EL (cell line): Measurements from ENCODE around the gene POLD4.

Experiments
- DNase-seq: peaks from one replicate; pipeline ENCODE4 v3.0.0-alpha.2; 2016

POLD4 gene

GRCh38 chr11:67314218-67314617 lies 39.1 kb downstream of the POLD4 start:
- no peak for DNase-seq

DNA sequence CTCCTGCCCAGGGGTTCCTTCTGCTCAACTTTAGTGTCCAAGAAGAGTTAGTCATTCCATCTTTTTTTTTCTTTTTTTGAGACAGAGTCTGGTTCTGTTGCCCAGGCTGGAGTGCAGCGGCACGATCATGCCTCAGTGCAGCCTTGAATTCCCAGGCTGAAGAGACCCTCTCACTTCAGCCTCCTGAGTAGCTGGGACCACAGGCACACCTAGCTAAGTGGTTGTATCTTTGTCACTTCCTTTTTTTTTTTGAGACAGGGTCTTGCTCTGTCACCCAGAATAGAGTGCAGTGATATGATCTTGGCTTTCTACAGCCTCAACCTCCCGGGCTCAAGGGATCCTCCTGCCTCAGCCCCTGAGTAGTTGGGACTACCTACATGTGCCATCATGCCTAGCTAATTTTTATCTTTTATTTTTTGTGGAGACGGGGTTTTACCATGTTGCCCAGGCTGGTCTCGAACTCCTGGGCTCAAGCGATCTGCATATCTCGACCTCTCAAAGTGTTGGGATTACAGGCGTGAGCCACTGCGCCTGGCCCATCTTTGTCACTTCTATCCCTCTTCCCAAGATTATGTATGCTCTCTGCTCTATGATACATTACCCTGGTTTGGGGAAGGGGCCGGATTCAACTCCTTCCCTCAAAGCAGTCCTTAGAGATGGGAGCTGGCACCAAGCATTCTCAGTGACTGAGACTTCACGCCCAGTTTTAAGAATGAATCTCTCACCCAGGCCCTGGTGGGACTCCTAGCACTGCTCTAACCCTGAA lies 40.0 kb downstream of the POLD4 start:
- no peak for DNase-seq

DNA sequence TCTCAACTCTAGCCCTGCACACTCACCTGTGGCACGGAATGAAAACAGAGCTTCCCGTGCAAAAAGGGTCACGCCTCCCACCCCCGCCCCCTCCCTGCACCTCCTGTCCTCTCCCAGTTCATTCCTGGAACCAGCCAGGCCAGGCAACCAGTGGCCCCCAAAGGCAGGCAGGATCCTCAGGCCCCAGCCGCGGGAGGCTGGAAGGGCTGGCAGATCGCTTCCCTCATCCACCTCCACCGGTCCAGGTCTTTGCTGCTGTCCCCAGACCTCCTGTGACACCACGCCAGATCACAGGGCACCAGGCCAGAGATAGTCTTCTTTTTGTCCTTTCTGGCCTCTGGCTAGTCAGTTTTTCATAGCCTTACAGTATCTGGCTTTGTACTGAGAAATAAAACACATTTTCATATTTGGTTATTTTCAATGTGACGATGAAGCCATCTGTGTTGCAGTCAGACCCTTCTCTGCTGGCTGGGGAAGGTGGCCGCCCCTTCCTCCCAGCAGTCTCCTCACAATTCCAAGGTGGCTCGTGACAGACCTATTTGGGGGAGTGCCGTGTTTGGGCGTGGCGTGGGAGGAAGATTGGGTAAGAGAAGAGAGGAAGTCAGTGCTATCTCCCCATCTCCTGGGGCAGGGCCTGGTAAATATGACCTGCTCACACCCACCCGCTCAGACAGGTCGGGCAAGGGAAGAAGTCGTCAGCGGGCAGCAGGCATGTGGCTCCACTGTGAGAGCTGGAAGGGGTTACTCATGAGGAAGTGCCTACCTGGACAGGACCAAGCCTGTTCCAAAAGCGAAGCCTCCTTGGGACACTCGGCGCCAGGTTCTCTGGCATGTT lies 40.9 kb downstream of the POLD4 start:
- no peak for DNase-seq

GRCh38 chr11:67311556-67312082 lies 41.7 kb downstream of the POLD4 start:
- no peak for DNase-seq

DNA sequence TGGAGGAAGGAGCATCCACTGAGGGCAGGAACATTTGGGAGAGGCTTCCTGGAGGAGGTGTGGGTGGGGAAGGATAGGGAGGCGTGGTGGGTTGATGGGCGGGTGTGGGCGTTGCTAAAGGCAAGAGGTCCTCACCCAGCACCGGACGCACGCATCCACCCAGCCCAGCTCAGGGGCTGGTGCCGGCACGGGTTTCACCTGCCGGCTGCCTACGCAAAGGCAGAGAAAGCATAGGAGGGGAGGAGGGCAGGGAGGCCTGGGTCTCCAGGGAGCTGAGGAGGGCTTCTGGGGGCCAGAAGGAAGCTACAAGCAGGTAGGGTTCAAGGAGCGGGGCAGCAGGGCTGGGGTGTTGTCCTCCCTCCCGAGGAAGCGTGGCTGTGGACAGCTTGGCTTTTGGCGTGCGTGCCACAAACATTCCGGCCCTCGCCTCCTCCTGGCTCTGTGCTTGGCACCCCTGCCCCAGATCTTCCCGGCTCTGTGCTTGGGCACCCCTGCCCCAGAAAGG lies 42.2 kb downstream of the POLD4 start:
- no peak for DNase-seq

DNA sequence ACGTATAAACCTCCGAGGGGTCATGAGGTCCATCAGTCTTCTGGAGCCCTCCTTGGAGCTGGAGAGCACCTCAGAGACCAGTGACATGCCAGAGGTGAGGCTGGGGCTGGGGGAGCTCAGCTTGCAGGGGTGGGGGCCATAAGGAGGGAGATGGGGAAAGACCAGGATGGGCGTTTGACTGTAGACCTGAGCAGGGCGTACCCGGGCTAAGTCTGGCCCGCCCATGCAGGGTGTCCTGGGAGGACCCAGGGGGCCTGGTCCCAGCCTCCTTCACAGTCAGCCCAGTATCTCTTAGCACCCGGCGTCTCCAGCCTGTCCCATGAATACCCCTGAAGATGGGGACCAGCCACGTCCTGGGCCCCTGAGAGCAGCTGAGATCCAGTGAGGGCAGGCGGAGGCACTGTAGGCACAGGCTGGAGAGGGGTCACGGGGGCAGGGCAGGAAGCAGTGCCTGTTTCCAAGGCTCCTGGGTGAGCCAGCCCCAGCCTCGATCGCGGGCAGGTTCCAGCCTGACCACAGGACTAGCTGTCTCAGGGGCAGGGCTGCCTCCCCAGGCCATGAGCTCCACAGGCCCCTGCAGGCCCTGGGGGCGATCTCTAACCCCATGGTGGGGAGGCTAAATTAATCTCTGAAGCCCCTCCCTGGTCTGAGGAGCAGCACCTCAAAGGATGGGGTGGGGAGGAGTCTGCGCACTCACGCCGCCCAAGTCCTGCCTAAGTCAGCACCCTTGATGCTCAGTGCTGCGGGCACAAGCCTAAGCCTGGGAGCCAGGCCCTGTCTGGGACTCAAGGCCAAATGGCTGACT lies 42.9 kb downstream of the POLD4 start:
- no peak for DNase-seq

- no peak for DNase-seq
Measured at GRCh38 chr11:67309661-67310061, 43.7 kb downstream of the POLD4 start.

GRCh38 chr11:67309166-67309565 lies 44.2 kb downstream of the POLD4 start:
- no peak for DNase-seq

- no peak for DNase-seq
Measured at GRCh38 chr11:67308031-67308866, 45.1 kb downstream of the POLD4 start.

DNA sequence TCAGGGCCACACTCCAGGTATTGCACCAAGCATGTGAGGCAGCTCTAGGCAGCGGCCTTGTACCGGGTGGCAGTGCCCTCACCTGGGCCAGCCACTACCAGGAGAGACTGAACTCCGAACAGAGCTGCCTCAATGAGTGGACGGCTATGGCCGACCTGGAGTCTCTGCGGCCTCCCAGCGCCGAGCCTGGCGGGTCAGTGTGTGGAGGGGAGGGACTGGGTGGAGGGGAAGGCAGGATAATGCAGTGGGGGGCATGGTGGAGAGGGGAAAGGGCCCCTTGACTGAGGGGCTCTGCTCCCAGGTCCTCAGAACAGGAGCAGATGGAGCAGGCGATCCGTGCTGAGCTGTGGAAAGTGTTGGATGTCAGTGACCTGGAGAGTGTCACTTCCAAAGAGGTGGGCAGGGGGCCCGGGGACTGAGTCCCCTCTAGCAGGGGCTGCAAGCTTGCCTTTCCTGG lies 45.8 kb downstream of the POLD4 start:
- no peak for DNase-seq

DNA sequence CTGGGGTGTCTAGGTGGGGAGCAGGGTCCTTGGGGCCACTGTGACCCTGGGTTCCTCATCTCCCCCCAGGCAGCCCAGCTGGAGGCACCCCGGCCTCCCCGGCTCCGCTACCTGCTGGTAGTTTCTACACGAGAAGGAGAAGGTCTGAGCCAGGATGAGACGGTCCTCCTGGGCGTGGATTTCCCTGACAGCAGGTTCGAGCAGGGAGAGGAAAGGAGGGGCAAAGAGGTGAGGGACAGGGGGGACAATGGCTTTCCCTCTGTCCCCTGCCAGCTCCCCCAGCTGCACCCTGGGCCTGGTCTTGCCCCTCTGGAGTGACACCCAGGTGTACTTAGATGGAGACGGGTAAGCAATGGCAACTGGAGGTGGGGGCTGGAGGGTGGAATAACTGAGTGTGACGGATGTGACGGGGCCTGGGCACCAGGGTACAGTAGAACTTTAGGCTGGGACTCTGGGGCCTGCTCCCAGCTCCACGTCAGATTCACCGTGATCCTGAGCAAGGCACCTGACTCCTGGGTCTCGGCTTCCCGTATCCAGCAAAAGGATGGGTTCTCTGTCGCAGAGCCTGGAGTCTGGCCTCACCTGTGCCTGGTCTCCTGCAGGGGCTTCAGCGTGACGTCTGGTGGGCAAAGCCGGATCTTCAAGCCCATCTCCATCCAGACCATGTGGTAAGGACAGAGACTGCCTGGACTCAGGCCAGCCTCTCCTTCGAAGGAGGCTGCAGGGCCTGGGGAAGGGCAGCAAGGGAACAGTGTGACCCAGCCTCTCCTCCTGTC lies 46.4 kb downstream of the POLD4 start:
- no peak for DNase-seq

DNA sequence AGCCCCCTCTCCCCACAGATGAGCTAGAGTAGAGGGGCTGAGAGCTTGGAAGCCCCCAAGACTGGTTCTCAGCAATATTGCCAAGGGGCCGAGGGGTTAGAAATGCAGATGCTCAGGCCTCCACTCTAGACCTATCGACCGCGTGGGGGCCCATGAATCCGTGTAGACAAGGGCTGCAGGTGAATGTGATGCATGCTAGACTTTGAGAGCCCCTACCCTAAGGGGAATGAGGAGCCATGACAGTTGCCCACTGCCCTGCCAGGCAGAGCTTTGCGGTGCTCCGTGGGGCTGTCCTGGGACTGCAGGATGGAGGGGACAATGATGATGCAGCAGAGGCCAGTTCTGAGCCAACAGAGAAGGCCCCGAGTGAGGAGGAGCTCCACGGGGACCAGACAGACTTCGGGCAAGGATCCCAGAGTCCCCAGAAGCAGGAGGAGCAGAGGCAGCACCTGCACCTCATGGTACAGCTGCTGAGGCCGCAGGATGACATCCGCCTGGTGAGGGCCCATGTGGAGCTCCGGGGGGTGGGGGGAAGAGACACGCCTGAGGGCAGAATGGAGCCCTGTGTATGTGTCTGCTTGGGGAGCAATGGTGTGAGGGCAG lies 48.7 kb downstream of the POLD4 start:
- no peak for DNase-seq

DNA sequence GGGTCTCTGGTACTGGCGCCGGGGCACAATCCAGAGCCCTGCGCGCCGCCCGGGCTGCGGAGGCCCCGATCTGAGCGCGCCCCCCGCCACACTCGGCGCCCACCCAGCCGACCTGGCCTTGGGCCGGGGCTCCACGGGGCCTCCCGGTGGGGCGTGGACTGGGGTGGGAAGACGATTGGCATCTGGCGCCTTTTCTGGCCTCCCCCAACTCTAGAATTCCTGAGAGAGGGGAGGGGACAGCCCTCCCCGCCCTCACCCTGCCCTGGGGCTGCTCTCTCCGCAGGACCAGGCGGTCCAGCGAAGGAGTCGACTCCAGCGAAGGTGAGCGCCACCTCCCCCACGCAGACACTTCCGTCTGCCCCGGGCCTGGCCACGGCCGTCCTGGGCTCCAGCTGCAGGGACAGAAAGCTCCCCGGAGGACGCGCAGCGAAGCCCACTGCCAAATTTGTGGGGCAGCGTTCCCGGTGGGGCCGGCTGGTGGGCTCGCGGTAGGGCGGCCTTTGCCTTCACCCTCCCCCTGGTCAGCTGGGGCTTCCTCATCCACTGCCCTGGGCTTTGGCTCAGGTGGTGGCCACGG lies 49.4 kb downstream of the POLD4 start:
- peak; percentile 33 for DNase-seq

DNA sequence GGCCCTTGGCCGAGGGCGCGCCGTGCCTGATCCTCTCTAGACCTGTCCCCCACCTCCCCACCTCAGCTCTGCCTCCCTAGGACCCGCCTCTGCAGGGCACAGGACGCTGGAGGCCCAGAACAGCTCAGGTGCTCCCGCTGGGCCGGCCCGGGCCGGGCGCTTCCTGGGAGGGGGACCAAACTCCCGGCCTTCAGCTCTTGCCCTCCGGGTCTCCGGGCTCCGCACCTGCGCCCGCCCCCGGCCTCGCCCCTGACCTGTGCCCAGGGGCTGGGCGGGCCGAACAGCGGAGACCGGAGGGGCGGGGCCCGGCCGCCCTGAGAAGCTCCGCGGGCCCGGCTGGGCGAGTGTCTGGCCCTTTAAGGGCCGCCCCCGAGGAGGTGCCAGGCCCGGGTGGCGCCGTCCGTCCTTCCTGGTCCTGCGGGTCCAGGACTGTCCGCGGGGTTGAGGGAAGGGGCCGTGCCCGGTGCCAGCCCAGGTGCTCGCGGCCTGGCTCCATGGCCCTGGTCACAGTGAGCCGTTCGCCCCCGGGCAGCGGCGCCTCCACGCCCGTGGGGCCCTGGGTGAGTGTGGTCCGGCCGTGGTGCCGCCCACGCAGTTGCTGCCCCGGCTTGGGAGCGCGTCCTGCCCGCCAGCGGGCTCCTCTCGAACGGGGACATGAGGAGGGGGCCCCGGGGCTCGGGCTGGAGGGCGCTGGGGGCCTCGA lies 50.1 kb downstream of the POLD4 start, which contains the start of gene SSH3:
Gene SSH3 (plus strand): TSS at position 399 of the 703 bp plus-strand sequence. CDS start 96 bp downstream, at position 495.
- peak; percentile 68 for DNase-seq

- DNase-seq: no peak
Measured at GRCh38 chr11:67302571-67303131, 50.7 kb downstream of the POLD4 start.

GRCh38 chr11:67301951-67302516 lies 51.3 kb downstream of the POLD4 start:
- no peak for DNase-seq

DNA sequence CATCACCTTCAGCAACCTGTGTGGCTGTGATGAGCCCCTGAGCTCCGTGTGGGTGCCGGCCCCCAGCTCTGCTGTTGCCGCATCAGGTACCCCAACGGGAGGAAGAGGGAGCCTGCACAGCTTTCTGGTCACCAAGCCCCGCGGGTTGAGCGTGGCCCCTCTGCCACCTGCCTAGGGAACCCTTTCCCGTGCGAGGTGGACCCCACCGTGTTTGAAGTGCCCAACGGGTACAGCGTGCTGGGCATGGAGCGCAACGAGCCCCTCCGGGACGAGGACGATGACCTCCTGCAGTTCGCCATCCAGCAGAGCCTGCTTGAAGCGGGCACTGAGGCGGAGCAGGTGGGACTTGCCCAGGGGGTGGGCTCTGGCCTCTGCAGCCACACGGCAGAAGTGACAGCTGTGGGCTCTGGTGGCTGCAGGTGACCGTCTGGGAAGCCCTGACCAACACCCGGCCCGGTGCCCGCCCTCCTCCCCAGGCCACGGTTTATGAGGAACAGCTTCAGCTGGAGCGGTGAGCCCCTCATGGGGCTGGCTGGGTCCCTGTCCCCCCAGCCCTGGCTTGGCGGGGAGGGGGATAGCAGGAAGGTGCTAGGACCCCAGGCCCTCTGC lies 51.9 kb downstream of the POLD4 start:
- DNase-seq: no peak
